SU-DHL-6 (cell line): ENCODE measurements around the gene MAN2B1.

ENCODE experiments used
- EZH2phosphoT487 ChIP-seq: fragments of 200-600 bp; sonication (generic), shearing (Covaris generic); conservative IDR thresholded peaks from 2 replicates; pipeline ENCODE4 v1.6.1; 2018; ENCODE audit warnings: mild to moderate bottlenecking, antibody characterized with exemption, low read length, moderate library complexity, mixed read lengths
- TF ChIP-seq, protein P1 (sequence below): fragments of 200-600 bp; sonication (generic); IDR thresholded peaks from one replicate; pipeline ENCODE4 v1.5.1; 2017; ENCODE audit warnings: antibody characterized with exemption, mild to moderate bottlenecking, low read length, moderate library complexity; ENCODE audit not compliant: insufficient read depth, poor library complexity, severe bottlenecking

DNA sequence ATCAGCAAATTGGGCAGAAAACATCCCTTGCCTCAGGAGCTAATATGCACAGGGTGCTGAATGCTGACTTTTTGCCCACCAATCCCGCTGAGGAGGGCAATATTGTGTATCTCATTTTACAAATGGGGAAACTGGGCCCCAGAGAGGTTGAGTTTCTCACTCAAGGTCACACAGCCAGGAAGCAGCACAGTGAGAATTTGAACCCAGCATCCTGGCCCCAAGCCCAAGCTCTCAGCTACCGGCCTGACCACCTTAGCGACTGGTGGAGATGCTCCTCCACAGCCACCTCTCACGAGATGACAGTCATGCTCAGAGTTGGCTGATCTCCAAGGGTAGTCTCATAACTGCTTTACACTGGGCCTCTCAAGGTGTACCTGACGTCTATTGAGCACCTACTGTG, 26.4 kb upstream of the MAN2B1 start:
- TF ChIP-seq, protein P1, sequence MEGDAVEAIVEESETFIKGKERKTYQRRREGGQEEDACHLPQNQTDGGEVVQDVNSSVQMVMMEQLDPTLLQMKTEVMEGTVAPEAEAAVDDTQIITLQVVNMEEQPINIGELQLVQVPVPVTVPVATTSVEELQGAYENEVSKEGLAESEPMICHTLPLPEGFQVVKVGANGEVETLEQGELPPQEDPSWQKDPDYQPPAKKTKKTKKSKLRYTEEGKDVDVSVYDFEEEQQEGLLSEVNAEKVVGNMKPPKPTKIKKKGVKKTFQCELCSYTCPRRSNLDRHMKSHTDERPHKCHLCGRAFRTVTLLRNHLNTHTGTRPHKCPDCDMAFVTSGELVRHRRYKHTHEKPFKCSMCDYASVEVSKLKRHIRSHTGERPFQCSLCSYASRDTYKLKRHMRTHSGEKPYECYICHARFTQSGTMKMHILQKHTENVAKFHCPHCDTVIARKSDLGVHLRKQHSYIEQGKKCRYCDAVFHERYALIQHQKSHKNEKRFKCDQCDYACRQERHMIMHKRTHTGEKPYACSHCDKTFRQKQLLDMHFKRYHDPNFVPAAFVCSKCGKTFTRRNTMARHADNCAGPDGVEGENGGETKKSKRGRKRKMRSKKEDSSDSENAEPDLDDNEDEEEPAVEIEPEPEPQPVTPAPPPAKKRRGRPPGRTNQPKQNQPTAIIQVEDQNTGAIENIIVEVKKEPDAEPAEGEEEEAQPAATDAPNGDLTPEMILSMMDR, result no peak
- TF ChIP-seq EZH2phosphoT487, result no peak
